Sigmoid colon (tissue), 7 donors: ENCODE measurements around the gene TGIF2. TPM values are rescaled to one million over a fixed set of nuclear protein-coding genes. Genes with fewer than 3 reads are reported as not detected.

Experiments
- DNase-seq: peaks from one replicate; pipeline ENCODE4 v3.0.0-alpha.2; 2019
- H3K27ac ChIP-seq, 4 donors: fragments of 200-600 bp; sonication (generic); one replicate each; pipeline ENCODE4 v1.5.1; 2016 to 2019; ENCODE audit warnings: mild to moderate bottlenecking in 1 of 4
- H3K27me3 ChIP-seq, 3 donors: fragments of 200-600 bp; sonication (generic); one replicate each; pipeline ENCODE4 v1.5.1; 2019; ENCODE audit warnings: mild to moderate bottlenecking in 1 of 3
- H3K36me3 ChIP-seq, 4 donors: fragments of 200-600 bp; sonication (generic); one replicate each; pipeline ENCODE4 v1.5.1; 2016 to 2019
- H3K4me1 ChIP-seq, 4 donors: fragments of 200-600 bp; sonication (generic); one replicate each; pipeline ENCODE4 v1.5.1; 2017 to 2019
- H3K4me3 ChIP-seq, 4 donors: fragments of 200-600 bp; sonication (generic); one replicate each; pipeline ENCODE4 v1.5.1; 2017 to 2019; ENCODE audit warnings: mild to moderate bottlenecking in 2 of 4, moderate library complexity in 1 of 4
- H3K9me3 ChIP-seq, 4 donors: fragments of 200-600 bp in 3 of 4; sonication (generic) in 3 of 4; one replicate each; pipeline versions ENCODE4 v1.5.1 to v1.6.1; 2013 to 2019
- CTCF ChIP-seq, 4 experiments: fragments of 450-650 bp in 3 of 4; fragments of 200-600 bp in 1 of 4; IDR thresholded peaks; one replicate each; pipeline ENCODE4 v1.5.1; 2016 to 2019; ENCODE audit warnings: antibody characterized with exemption in 4 of 4, mild to moderate bottlenecking in 3 of 4, moderate library complexity in 2 of 4
- EP300 ChIP-seq, 4 donors: sonication (generic); formaldehyde crosslinking; IDR thresholded peaks; one replicate each; pipeline ENCODE4 v1.6.1; 2017; ENCODE audit warnings: antibody characterized with exemption in 4 of 4
- POLR2A ChIP-seq, 2 donors: fragments of 450-650 bp; IDR thresholded peaks; one replicate each; pipeline ENCODE4 v1.6.1; 2016; ENCODE audit warnings: antibody characterized with exemption in 2 of 2, mild to moderate bottlenecking in 2 of 2, moderate library complexity in 2 of 2
- POLR2AphosphoS5 ChIP-seq, 4 donors: sonication (generic); formaldehyde crosslinking; IDR thresholded peaks; one replicate each; pipeline ENCODE4 v1.6.1; 2017; ENCODE audit warnings: antibody characterized with exemption in 4 of 4
- WGBS, 2 donors: extraction: QIAGEN DNeasy Blood & Tissue Kit; methylation state at CpG; one replicate each; pipeline ENCODE4 v1.1.7; 2013; 5-methylcytosine and 5-hydroxymethylcytosine counted together
- intact Hi-C: fragments of 100-400 bp; cut with DNase I; formaldehyde crosslinking; loops from one replicate; pipeline ENCODE4 v1.15.1; 2023
- polyA plus RNA-seq, 3 donors: library from polyadenylated mRNA; stranded (reverse); fragments of 200-250 nt; gene quantifications; one replicate each; pipeline ENCODE4 v1.2.3, GENCODE V29; 2013
- total RNA-seq, 4 donors: library from RNA; depleted of rRNA; stranded (reverse); fragments of >200 nt; gene quantifications; one replicate each; pipeline ENCODE4 v1.1.0, GENCODE V29; 2016
- donor health status: healthy with polysubstance abuse.
- donor health status: Bipolar disorder and iron deficiency.
- donor health status: healthy.

TGIF2 gene
- total and polyA plus RNA-seq, 7 donors, result 2.1 to 13.6 (median 10.0) TPM

DNA sequence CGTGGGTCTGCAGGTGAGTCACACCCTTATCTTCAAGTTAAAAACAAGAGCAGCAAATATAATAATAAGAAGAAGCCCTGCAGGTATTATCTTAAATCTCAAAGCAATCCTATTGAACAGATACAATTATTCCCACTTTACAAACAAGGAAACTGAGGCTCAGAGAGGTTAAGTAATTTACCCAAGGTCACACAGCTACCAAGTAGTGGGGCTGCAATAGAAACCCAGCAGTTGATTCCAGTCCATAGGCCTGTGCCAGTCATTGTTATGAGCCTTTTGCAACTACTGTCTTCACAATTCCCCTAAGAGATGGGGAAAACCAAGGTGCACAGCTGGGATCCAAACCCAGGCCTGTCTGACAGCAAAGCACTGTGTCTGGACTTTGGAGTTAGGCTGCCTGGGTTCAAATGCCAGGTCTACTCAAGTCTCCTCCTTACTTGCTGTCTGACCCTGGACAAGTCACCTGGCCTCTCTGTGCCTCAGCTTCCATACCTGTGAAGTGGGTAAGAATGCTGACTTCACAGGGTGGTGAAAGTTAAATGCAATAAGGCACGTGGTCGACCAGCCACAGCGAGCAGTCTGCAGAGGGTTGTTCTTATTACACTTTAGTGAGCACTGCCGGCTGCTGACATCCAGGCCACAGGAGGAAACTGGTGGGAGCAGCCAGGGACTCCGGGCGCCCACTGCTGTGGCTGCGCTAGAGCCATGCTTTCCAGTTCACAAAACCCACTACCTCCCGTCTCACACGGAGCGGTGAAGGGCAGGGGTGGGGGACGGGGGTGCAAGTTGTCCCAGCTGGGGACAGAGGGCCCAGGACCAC lies 26.0 kb upstream of the TGIF2 start:
- H3K27me3 ChIP-seq, result no peaks in the 10 kb centered on the region
- H3K9me3 ChIP-seq, result no peaks in the 10 kb centered on the region
- no peak for TF ChIP-seq CTCF (IDR thresholded peaks at IDR 0.05)
- peak overlapping the region in 2 of 4 donors; percentile 83 to 93 for H3K4me3 ChIP-seq
- peak overlapping the region; percentile 98 to 100 (median 99) for H3K27ac ChIP-seq
- intact Hi-C loops, result no loop called here
- WGBS, 2 donors, result 86 to 89% methylated on average over 12 of the region's 12 CpGs
- peaks cover 21 to 58% (median 52%) of the 10 kb centered on the region in 4 donors for H3K36me3 ChIP-seq
- peaks cover 2 to 75% (median 60%) of the 10 kb centered on the region in 4 donors for H3K4me1 ChIP-seq
- DNase-seq, result peak; percentile 66

DNA sequence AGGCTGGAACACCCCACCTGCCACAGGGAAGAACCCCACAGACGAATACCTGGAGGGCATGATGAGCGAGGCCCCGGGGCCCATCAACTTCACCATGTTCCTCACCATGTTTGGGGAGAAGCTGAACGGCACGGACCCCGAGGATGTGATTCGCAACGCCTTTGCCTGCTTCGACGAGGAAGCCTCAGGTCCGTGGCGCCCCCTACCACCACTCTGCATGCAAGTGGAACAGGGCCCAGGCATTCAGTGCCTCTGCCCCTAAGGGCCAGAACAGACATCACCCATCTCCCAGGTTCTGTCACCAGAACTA lies 25.4 kb upstream of the TGIF2 start:
- H3K36me3 ChIP-seq, result peaks cover 21 to 55% (median 50%) of the 10 kb centered on the region in 4 donors
- H3K27ac ChIP-seq, result peak overlapping the region; percentile 70 to 100 (median 99)
- TF ChIP-seq POLR2A (IDR thresholded peaks at IDR 0.05) (no peak), CTCF (IDR thresholded peaks at IDR 0.05) (peak in 2 of 4 experiments; percentile 10 to 14)
- peaks cover 2 to 71% (median 54%) of the 10 kb centered on the region in 4 donors for H3K4me1 ChIP-seq
- H3K27me3 ChIP-seq, result no peaks in the 10 kb centered on the region
- H3K9me3 ChIP-seq, result no peaks in the 10 kb centered on the region
- WGBS, 2 donors, result 78 to 85% methylated on average over 12 of the region's 12 CpGs
- intact Hi-C loops, result no loop called here
- DNase-seq, result peak; percentile 74
- peak overlapping the region in 2 of 4 donors; percentile 11 to 13 for H3K4me3 ChIP-seq

DNA sequence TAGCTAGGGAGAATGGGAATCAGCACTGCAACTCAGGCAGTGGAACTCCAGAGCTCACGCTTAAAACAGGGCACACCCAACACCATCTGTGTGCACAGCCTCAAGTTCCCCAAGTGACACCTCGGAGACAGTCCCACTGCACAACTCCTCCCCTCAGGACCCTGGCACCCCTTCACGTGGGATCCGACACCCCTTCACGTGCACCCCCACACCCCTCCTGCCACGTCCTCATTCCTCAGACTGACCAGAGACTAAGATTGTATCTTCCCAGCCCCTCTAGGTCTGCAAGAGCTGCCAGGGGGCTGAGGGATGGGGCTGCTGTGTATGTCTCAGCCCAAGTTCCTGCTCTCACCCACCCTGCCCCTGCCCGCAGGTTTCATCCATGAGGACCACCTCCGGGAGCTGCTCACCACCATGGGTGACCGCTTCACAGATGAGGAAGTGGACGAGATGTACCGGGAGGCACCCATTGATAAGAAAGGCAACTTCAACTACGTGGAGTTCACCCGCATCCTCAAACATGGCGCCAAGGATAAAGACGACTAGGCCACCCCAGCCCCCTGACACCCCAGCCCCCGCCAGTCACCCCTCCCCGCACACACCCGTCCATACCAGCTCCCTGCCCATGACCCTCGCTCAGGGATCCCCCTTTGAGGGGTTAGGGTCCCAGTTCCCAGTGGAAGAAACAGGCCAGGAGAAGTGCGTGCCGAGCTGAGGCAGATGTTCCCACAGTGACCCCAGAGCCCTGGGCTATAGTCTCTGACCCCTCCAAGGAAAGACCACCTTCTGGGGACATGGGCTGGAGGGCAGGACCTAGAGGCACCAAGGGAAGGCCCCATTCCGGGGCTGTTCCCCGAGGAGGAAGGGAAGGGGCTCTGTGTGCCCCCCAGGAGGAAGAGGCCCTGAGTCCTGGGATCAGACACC lies 24.4 kb upstream of the TGIF2 start:
- H3K4me3 ChIP-seq, result no peak overlapping the region
- H3K4me1 ChIP-seq, result peaks cover 2 to 68% (median 47%) of the 10 kb centered on the region in 4 donors

GRCh38 chr20:36549628-36549941 lies 23.8 kb upstream of the TGIF2 start:
- no peak for DNase-seq
- WGBS, 2 donors, result 89 to 94% methylated on average over 9 of the region's 9 CpGs
- peaks cover 21 to 53% (median 44%) of the 10 kb centered on the region in 4 donors for H3K36me3 ChIP-seq

More for the DNA sequence above, 24.4 kb upstream of the TGIF2 start:
- 88 to 90% methylated on average over 23 of the region's 23 CpGs for WGBS, 2 donors
- Histone ChIP-seq H3K9me3 (no peaks in the 10 kb centered on the region), H3K27ac (peak overlapping the region; percentile 70 to 100 (median 99)), H3K36me3 (peaks cover 21 to 54% (median 46%) of the 10 kb centered on the region in 4 donors), H3K27me3 (no peaks in the 10 kb centered on the region)
- no peak for TF ChIP-seq EP300 (IDR thresholded peaks at IDR 0.05)
- TF ChIP-seq POLR2A (IDR thresholded peaks at IDR 0.05), result no peak
- TF ChIP-seq POLR2AphosphoS5 (IDR thresholded peaks at IDR 0.05), result peak in 2 of 4 donors; percentile 64 to 65
- no peak for TF ChIP-seq CTCF (IDR thresholded peaks at IDR 0.05)
- intact Hi-C loops, result no loop called here
- DNase-seq, result peak; percentile 72

More at GRCh38 chr20:36549628-36549941, 23.8 kb upstream of the TGIF2 start:
- Histone ChIP-seq H3K4me3 (no peak overlapping the region), H3K27ac (peak overlapping the region; percentile 70 to 100 (median 99)), H3K9me3 (no peaks in the 10 kb centered on the region), H3K4me1 (peaks cover 2 to 62% (median 41%) of the 10 kb centered on the region in 4 donors), H3K27me3 (no peaks in the 10 kb centered on the region)
- intact Hi-C loops, result no loop called here
- TF ChIP-seq POLR2A (IDR thresholded peaks at IDR 0.05) (no peak), EP300 (IDR thresholded peaks at IDR 0.05) (no peak), POLR2AphosphoS5 (IDR thresholded peaks at IDR 0.05) (peak in 3 of 4 donors; percentile 55 to 86 (median 81)), CTCF (IDR thresholded peaks at IDR 0.05) (no peak)
